Amniotic stem cell (primary cell): ENCODE data around the gene HMX1.

Source experiments
- DNase-seq: peaks from one replicate; lab custom pipeline; 2025; lab: John Stamatoyannopoulos, UW

HMX1 gene

DNA sequence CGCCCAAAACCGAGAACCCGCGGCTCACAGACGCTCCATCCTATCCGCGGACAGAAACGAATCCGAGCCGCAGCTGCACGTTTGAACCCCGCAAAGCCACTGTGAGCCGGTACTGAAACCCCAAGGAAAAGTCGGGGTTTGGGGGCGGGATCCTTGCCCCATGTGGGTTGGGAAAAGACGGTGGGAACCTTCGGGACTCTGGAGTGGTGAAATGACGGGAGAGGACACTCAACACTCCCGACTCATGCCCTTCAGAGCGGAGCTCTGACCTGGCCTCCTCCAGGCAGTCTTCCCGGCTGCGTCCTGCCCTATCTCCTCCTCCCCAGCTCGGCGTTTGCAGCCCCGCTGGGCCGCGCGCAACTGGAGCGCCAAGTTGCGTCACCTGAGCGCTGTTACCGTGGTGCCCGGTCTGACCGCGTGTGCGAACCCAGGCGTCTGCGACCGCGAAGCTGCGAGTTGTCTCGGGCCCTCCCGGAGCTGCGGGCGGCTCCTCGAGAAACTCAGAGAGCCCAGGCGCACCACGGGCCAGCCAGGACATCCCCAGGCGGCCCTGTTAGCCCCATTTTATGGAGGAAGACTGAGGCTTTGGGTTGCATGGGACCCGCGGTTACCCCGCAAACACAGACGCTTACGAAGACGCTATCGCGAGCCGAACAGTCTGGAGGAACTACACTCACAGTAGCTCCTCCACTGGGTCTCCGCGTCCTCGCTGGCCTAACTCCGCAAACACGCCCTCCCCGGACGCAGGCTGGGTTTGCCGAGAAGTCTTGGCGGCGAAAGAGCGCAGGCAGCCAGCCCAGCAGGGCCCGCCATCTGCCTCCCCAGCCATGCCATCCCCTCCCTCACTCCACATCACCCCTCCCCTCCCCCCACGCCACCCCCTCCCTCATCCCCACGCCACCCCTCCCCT, 20.3 kb upstream of the HMX1 start:
- no peak for DNase-seq

DNA sequence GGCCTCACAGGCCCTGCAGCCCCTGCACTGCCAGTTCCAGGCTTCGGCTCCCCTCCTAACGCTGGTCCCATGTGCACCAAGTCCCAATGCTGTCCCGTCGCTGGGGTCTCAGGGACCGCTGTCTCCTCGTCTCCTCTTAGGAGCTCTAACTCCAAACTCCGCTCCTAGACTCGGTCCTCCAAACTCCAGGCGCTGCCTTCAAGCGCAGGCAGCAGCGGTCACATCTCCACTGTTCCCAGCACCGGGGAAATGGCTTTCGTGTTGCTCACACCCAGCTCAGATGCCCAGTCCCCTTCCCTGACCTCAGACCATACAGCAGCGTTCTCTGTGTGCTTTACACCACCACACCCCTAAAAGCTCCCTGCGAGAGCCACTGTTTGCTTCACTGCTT, 19.6 kb upstream of the HMX1 start:
- DNase-seq: no peak

DNA sequence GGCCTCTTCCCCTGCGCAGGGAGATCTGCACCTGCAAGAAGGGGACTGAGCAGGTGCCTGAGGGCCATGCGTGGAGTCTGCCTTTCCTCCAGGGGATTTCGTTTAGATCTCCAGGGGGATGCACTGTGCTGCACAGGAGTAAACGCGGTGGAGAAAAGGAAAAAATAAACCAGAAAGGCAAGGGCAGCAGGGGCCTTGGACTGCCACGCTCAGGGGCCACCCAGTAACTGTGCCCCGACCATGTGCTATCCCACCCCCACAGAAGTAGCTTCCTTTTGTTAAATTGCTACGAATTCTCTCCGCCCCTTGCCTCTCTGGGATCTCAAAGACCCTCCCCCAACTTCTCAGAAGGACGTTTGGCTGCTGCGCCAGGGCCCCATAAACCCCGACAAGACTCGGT, 17.2 kb upstream of the HMX1 start:
- no peak for DNase-seq

DNA sequence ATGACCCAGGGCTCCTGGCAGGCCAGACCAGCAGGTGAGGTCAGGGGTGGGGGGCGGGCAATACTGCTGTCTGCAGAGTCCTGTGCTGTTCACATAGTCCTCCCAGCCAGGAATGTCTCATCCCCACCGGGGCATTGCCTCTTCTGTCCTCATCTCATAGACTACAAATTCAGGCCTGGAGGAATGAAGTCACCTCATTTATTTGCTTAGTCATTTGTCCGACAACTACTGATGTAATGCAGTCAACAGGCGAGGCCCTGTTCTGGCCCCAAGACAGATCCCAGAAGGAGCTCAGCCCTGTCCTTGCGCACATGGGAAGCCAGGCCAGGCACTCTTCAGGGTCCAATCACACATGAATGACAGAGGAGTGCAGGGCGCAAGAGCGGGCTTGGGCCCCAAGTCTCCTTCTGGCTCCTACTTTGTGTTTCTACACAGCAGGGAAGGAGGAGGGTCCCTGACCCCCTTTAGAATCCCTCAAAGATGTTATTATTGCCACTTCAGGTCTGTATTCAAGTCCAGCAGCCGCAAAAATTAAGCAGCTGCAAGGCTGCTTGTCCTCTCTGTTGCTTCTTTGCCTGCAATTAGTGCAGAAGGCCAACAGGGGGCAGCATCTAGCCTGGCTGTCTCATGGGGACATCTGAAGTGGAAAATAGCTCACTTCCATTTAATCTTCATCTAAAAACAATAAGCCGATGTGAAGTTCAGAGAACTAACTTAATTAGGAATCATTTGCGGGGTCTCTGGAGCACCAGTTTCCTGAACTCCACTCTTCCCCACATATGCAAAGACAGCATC, 15.2 kb upstream of the HMX1 start:
- DNase-seq: no peak

DNA sequence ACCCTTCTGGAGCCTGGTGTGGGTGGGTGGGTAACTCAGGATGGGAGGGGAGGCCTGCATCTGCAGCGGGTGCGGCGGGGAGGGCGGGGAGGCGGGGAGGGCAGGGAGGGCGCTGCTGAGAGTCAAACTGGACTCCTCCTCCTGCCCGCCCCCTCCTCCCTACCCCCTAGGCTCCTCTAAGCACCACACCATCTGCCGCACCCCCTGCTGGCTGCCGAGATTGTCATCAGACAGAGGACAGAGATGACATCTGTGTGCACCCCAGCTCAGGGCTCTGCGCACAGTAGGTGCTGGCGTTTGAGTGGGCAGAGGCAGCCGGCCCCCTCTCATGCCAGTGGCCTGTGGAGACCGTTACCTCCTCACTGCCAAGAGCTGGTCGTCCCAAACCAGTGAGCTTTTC, 10.6 kb upstream of the HMX1 start:
- DNase-seq: no peak

DNA sequence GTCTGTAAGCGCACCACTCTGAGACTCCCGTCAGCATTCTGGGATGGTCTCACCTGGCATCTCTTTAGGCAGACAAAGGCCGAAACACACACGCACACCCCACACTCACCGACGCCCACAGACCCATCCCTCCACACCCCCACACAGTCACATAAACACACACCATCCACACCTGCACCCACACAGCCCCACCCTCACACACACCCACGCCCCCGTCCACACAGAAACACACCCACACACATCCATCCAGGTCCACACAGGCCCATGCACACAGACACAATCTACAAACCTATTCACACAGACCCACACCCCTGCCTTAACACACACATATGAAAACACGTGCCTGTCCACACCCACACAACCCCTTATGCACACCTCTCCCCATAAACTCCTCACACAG, 9.2 kb upstream of the HMX1 start:
- DNase-seq: no peak

DNA sequence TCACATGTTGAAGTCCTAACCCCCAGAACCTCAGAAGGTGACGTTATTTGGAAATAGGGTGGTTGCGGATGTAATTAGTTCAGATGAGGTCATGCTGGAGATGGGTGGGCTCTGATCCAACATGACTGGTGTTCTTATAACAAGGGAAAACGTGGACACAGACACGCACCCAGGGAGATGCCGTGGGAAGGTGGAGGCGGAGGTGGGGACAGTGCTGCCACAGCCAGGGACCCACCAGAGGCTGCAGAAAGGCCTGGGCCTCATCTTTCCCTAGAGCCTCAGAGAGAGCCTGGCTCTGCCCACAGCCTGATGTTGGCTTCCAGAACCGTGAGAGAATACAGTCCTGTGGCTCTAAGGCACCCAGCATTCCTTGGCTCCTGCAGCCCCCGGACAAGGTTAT, 7.9 kb upstream of the HMX1 start:
- no peak for DNase-seq

DNA sequence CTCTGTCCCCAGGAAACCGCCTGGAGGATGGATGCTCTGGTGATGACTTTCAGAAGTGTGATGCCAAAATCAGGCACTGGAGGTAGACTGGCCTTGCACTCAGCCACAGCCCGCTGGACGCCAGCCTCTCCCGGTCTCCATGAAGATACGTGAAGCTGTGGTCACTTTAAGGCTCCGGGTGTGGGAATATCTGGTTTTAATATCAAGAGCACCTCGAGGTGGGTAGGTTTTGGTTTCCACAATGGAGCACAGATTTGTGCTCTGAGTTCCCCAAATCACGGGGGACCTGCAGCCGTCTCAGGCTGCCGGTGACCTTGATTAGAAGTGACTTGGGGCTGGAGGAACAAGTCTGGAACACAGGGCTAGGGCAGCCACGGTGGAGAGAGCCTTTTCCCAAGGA, 6.8 kb upstream of the HMX1 start:
- no peak for DNase-seq

DNA sequence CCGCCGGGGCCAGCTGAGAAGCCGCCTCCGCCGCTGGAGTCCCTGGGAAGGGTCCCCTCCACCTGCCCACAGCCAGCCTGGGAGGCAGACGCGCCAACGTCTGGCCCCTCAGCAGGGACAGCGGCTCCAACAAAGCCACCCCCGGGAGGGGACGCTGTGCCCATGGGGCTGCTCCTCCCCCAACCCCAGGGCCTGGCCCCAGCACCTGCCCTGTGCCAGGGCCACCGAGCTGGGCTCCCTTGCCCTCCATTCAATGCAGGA, 6.1 kb upstream of the HMX1 start:
- DNase-seq: no peak

DNA sequence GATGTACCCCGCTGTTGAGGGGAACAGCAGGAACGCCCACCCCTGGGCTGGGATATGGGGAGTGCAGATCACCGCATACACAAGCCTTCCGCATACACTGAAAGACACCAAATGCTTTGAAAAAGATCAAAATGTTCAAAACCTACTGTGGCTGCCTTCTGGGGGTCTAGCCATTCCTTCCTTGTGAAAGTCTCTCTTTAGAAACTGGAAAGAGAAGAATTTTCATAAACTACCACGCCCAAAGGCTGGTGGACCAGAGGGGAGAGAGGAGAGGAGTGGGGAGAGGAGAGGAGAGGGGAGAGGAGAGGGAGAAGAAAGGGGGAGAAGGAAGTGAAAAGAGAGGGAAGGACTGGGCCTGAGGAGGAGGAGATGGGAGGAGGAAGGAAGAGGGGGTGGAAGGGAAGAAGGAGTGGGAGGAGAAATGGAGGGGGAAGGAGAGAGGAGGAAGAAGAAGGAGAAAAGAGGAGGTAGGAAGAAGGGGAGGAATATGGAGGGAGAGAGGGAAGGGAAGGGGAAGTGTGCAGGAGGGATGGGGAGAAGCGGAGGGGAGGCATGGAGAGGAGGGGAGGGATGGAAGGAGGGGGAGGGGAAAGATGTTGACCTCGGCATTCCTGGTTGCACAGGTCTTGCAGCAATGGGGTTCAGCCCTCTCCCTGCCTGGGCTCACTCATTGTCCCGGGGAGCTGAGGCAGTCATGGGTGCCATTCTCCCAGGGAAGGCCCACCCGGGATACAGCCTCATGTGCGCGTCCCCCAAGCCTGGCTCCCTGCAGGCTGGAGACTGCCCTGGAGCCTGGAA, 5.5 kb upstream of the HMX1 start:
- DNase-seq: no peak

DNA sequence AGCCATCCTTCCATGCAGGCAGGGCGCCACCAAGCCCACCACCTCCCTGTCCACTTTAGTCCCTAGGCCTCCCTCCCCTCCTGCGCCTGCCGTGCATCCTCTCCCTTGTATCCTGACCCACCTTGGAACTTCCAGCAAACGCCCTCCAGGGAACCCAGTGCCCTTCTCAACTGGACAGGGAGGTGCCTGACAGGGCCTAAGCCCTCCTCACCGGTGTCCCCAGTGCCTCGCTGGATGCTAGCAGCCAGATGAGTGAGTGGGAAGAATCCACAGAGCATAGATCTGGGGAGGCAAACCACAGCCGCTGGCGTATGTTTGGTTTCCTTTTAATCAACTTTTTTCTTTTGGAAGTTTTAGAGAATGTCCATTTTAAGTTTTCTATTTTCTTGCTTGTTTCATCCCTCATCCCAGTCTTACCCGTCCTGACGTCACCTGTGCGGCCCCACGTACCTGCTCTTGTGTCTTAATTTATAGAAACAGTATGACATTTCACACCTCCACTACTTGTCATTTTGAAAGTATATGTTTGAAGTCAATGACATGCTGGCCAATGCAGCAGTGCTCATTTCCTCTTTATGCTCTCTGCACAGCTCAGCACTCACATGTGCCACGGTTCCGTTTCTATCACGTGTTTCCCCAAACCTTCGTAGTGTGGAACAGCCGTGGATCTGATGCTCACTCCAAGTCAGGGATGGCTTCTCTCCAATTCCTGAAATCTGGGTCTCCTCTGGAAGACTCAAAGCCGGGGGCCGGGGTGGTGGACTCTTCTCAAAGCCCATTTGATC, 3.4 kb upstream of the HMX1 start:
- no peak for DNase-seq

DNA sequence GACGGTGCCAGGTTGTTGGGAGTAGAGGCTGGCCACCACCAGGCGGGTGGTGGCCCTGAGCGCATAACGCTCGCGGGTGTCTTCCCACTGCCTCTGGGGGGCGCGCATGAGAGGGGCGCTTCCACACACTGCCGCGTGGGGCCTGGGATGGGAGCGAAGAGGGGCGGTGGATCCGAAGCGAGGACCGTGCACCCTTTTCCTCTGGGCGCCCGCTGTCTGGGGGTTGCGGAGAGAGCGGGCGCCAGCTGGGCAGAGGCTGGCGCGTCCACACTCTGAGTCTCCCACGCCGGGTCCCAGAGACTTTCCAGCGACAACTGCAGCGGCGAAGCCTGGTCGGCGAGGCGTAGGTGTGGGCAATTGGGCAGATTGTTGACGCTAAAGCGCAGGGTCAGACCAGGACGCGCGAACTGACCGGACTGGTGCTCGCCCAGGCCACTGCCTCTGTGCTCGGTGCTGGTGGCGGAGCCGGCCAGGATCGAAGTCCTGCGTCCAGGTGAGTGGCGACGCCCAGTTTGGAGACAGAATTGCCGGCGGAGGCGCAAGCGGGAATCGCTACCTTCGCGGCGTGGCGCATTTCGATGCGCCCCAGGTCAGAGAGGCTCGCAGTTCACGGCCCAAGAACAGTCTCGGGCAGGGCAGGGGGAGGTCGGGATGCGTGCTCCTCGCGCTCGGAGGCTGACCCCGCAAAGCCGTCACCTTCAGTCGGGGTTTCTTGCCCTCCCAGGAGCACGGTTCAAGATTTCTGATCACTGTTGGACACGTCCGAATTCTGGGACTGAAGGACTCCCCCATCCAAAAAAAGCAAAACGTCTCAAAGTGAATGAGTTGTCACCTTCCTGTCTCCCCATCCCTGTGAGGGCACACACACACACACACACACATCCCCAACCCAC, 2.6 kb upstream of the HMX1 start:
- DNase-seq: no peak

DNA sequence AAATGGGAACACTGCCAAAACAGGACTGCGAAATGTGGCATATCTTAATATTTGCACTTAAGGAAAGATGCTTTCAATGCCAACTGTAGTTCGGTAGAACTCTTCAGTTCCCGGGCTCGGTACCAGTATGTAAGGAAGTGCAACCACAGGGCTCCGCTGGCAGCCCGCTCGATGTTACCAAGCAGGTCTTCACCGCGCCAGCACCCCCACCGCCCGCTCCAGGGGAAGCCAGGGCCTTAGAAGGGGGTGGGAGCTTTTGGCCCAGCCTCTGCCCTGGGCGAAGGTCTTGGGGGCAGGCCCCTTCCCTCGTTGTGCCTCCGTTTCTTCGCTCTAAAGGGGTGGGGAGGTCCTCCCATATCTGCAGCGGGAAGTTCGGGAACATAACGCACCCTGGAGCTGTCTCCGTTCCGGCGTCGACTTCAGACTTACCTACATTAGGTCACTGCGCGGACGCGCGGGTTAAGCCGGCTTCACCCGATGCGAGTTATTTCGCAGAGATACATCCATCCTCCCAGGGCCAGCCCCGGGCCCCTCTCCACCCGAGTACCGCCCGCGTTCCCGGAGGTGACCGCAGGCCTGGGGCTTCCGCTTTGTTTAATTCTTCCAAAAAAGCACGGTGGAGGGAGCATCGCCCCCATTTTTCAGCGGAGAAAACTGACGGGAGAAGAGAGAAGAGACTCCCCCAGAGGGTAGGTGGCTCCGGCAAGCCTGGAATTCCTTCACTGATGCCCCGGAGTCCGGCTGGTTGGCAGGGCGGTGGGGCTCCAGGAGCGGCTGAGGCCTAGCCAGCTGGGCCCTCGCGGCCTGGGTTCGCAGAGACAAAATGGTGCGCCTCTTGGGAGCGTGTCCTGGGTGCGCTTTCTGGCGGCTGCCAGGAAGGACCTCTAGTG, 1.0 kb upstream of the HMX1 start:
- DNase-seq: no peak

DNA sequence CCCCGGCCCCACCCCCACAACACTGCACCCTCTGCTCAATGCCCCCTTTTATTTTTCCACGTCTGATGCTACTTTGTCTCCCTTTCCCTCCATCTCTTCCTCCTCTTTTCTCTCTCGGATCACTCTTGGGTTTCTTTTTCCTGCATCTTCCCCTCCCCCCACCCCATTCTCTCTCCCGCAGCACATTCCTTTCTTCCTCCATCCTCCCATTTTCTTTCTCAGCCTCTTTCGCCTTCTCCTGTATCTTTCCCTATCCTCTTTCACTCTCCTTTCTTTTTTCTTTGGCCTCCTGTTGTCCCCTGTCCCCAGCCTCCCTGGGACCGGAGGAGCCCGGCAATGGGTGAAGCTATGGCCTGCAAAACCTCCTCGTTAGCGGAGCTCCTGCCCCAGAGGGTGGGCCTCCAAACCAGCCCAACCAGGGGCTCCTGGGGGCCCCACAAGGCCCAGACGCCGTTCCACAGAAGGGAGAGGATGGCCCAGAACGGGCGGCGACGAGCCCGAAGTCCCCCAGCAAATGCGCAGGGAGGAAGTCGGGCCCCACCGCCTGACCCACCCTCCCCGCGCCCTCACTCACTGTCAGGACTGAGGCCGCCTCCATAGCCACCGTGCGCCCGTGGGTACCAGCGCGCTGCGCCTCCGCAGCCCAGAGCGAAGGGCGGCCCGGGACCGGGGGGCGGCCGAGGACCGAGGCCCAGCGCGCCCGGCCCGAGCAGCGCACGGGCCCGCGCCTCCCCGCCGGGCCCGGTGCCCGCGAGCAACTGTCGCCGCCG, 807 bp downstream of the HMX1 start:
- no peak for DNase-seq

DNA sequence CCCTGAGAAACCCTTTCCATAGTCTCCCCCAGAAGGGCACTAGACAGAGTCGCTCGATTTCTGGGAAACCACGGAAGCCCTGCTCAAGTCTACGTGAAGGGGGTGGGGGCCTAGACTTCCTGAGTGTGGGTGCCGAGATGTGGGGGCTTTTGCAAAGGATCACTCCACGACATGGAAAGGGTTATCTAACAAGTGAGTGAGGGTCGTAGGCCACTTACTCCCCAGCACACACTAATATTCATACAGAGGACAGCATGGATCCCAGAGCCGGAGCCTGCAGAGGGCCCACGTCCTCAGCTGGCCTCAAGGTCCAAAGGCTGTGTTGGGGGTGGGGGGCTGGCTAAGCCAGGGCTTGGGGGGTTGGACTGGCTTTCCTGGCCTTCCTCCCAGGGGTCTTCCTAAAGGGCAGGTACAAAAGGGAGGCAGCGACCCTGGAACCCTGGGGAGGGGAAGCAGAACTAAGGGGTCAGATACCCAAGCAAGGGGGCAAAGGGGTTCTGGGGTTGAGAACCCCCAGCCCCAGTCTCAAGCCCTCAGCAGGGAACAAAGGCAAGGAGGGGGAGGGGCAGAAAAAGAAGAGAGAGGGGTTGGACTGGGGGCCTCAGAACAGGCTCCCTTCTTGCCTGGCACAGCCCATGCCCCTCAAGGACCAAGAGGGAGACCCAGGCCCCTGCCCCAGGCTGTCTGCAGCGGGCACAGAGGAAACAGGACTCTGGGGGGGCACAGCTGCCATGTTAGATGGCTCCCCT, 1.6 kb downstream of the HMX1 start:
- DNase-seq: no peak

DNA sequence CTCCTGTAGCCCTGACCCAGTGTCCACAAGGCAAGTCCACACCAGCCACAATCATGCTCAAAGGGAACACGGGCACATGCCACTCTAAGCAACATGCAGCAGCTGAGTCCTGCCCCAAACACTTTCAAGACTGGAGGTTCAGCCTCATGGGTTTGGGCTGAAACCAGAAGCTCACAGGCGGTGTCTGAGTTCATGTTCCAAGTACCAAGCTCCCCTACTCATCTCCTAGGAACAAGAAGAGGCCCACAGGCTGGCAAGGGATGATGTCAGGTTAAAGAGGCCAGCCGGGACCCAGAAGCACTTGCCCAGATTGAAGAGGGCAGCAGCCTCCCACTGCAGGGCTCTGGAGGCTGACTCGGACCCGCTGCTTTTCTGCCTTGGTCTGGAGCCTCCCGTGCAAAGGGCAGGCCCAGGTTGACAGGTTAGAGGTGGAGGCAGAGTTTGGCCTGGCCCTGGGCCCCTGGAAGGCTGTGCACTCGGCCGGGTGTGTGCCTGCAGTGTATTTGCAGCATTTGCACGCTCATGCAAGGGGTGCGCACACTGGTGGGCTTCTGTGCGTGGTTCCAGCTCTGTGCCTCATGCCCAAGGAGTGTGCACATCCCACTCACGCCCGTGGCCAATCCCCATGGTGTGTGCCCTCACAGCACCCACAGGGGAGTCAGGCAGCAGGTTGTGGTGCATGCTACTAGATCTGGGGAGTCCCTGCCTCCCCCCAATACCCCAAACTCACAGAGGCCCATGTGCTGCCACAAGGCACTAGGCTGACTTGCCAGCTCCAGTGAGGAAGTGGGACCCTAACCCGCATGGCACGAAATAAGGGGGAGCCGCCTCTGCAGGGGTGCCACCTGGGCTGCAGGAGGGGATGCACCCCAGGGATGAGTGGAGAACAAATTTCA, 2.4 kb downstream of the HMX1 start:
- DNase-seq: no peak

DNA sequence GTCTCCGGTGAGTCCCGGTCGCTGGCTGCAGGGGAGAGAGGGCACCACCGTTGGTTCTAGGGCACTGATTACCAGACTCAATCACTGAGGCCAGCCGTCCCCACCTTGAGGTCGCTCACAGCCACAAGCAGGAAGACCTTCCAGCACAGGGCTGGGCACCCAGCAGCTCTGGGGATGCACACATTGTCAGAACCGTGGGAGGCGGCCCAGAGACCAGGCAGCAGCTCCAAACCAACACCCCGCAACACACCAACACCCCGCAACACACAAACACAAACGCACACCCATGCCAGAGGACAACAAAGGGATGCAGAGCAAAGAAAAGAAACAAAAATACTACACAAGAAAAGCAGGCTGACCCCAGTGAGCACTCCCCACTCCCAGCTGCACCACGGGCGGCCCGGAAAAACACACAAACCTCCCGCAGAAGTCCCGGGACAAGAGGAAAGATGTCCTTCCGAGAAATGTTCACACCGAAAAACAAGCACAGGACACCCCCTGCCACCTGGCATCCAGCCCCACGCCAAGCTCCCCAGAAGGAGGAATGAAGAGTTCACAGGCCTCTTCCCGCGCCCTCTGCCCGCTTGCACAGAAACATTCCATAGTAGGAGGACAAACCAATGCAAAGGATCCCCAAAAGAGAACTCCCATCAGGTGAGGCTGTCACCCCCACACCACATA, 3.2 kb downstream of the HMX1 start:
- no peak for DNase-seq
